Breast epithelium (tissue), 3 donors: Measurements from ENCODE around the gene ACER3.

Experiments
- CTCF ChIP-seq, 3 donors: fragments of 450-650 bp; IDR thresholded peaks; one replicate each; pipeline ENCODE4 v1.5.1; 2016 to 2017; ENCODE audit warnings: antibody characterized with exemption in 3 of 3, mild to moderate bottlenecking in 3 of 3, moderate library complexity in 3 of 3
- POLR2A ChIP-seq: fragments of 450-650 bp; IDR thresholded peaks from one replicate; pipeline ENCODE4 v1.6.1; 2016; ENCODE audit warnings: antibody characterized with exemption, mild to moderate bottlenecking, moderate library complexity

DNA sequence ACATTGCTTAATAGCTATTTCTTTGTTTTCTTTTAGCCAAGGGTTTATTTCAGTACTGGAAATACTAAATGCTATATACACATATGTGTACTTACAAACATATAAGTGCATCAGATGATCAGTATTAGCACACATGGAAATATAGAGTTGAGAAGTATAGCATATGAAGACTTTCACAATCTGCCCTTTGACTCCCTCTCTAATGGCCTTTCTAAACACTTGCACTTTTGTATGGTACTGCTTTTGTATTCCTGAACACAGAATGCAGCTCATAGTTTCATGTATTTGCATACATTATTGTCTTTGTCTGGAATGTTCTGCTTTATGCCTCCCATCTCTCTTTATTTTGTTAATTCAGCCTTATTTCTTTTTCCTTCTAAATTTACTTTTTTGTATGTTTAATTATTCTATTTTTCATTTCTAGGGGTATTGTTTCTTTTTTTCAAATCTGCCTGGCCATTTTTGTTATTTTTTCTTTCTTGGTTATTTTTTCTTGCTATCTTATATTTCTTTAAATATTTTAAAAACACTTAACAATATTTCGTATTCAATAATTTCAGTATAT lies 28.8 kb downstream of the ACER3 start:
- TF ChIP-seq CTCF (IDR thresholded peaks at IDR 0.05) = no peak
- no peak for TF ChIP-seq POLR2A
